A673 (cell line): ENCODE results near the gene LPO. TPM values are rescaled to one million over a fixed set of nuclear protein-coding genes. Genes with fewer than 3 reads are reported as not detected.

Experiments used
- BruUV-seq: library from RNA; stranded (reverse); fragments of 400-500 nt; replicated peaks from 2 replicates; lab custom pipeline; 2021; lab: Mats Ljungman, UMichigan
- CTCF ChIA-PET: fragments of 300-600 bp; sonication (Branson Sonifier 250); formaldehyde crosslinking; loops from one replicate; lab custom pipeline; 2022; ENCODE audit warnings: antibody characterized with exemption; lab: Charles Lee
- POLR2A ChIA-PET: fragments of 300-600 bp; sonication (Branson Sonifier 250); formaldehyde crosslinking; loops from one replicate; lab custom pipeline; 2022; ENCODE audit warnings: antibody characterized with exemption; ENCODE audit not compliant: low non-redundant PET; lab: Charles Lee
- DNase-seq: peaks from one replicate; pipeline ENCODE4 v3.0.0-alpha.2; 2015; ENCODE audit warnings: low spot score
- H3K27ac ChIP-seq: fragments of 200-600 bp; sonication (generic); 2 replicates; pipeline ENCODE4 v1.5.1; 2016; ENCODE audit warnings: mixed run types, low read depth, mild to moderate bottlenecking, mixed read lengths, antibody characterized with exemption, low read length; ENCODE audit not compliant: poor library complexity, severe bottlenecking
- H3K27me3 ChIP-seq: fragments of 200-600 bp; sonication (generic); replicated peaks from 2 replicates; pipeline ENCODE4 v1.6.1; 2017; ENCODE audit warnings: mixed run types, low read depth, mild to moderate bottlenecking, mixed read lengths, antibody characterized with exemption, low read length; ENCODE audit not compliant: insufficient read depth, poor library complexity
- H3K36me3 ChIP-seq: fragments of 200-600 bp; sonication (generic); 2 replicates; pipeline ENCODE4 v1.6.1; 2016; ENCODE audit warnings: mixed run types, mild to moderate bottlenecking, mixed read lengths, antibody characterized with exemption, low read length; ENCODE audit not compliant: insufficient read depth, poor library complexity, severe bottlenecking
- H3K4me1 ChIP-seq: fragments of 200-600 bp; sonication (generic); 2 replicates; pipeline ENCODE4 v1.6.1; 2017; ENCODE audit warnings: mixed run types, mild to moderate bottlenecking, mixed read lengths, antibody characterized with exemption, low read length; ENCODE audit not compliant: insufficient read depth, poor library complexity, severe bottlenecking
- H3K4me3 ChIP-seq: fragments of 200-600 bp; sonication (generic); 2 replicates; pipeline ENCODE4 v1.5.1; 2016; ENCODE audit warnings: low read depth, mixed run types, mild to moderate bottlenecking, mixed read lengths, low read length; ENCODE audit not compliant: poor library complexity, severe bottlenecking
- H3K9me3 ChIP-seq: fragments of 200-600 bp; sonication (generic); 2 replicates; pipeline ENCODE4 v1.6.1; 2016; ENCODE audit warnings: mixed run types, low read depth, mild to moderate bottlenecking, mixed read lengths, antibody characterized with exemption, low read length; ENCODE audit not compliant: poor library complexity, severe bottlenecking
- EZH2 ChIP-seq: fragments of 200-600 bp; sonication (generic); IDR thresholded peaks from 2 replicates; pipeline ENCODE4 v1.6.1; 2017; ENCODE audit warnings: borderline replicate concordance, low read depth, mild to moderate bottlenecking, mixed read lengths, antibody characterized with exemption, low read length; ENCODE audit not compliant: poor library complexity, severe bottlenecking
- intact Hi-C: fragments of 100-400 bp; cut with micrococcal nuclease; formaldehyde crosslinking; loops from one replicate; pipeline ENCODE4 v1.10.0; 2022; ENCODE audit not compliant: unreplicated experiment
- total RNA-seq: library from RNA; stranded (reverse); gene quantifications from 2 replicates; pipeline ENCODE4 v1.2.3, GENCODE V29; 2021
- TF ChIP-seq, protein P1 (sequence below): fragments of 300-800, 200-600 bp; sonication (generic); conservative IDR thresholded peaks from 2 replicates; pipeline ENCODE4 v1.5.1; 2017; ENCODE audit warnings: low read depth, mild to moderate bottlenecking, antibody characterized with exemption, low read length, moderate library complexity, mixed read lengths

The LPO gene
- total RNA-seq, 1 experiment from 2014 or later = 0.34 TPM

DNA sequence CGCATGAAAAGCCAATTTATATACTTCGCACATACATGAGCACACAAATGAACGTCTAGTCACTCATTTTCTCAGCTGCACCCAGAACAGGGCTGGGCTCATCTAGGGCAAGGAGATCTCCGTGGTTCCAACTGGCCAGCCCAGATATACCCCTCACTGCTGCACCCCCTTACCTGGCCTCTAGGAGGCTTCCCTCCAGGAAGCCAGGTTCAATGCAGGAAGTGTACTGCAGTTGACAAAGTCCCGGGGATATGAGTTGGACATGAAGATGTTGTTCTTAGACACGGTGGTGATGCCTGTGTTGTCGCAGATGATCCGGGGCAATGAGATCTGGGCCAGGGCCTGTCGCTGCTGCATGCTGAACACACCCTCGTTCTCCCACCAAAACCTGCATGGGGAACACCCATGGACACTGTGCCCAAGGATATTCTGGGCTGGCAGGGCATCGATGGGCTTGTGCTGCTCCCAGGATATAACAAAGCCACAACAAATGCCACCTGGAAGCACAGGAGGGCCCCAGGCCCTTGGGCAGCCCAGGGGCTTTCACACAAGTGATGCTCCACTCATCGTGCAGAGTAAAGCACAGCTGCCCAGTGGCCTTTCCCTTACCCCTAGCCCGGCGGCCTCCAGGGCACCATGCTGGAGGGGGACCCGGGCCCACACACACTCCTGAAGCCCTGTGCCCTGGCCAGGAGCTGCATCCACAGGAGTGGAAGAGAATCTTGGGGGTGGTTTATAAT is 32.3 kb downstream of the LPO start:
- BruUV-seq = no TSS peak
- DNase-seq = no peak
- CTCF ChIA-PET = no interaction called here

DNA sequence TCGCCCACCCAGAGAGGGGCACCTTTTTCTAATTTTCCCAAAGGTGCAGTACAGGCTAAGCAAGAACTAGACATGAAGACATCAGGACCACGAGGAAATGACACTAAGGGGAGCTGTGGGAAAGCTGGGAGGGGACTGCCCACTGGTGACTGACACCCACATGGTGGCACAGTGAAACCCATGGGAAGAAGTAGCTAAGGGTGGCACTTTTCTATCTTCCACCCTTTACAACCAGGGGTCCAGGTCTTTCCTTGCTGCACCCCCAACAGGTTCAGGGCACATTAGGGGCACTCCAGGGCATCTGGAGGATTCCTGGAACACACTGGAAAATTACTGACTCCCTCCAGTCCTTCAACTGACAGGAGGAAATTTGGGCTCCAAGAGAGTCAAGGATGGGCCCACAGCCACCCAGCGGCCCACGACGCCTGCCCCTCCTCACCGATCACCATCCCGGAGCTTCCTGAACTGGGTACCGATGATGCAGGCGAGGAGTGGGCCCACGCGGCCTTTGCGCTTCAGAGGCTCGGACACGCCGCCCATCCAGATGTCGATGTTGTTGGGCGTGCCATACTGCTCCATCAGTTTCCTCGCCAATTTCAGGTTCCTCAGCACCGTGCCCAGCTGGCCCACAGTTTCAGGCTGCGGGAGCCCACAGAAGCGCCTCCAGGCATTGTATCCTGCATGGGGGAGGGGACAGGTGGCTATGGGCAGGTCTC is 33.0 kb downstream of the LPO start:
- POLR2A ChIA-PET = no interaction called here

More for the DNA sequence above, 32.3 kb downstream of the LPO start:
- Histone ChIP-seq H3K27ac (no peak overlapping the region), H3K4me3 (no peak overlapping the region), H3K36me3 (no peaks in the 10 kb centered on the region), H3K27me3 (no peaks in the 10 kb centered on the region), H3K4me1 (no peaks in the 10 kb centered on the region), H3K9me3 (no peaks in the 10 kb centered on the region)
- TF ChIP-seq EZH2 = no peak
- TF ChIP-seq, protein P1, sequence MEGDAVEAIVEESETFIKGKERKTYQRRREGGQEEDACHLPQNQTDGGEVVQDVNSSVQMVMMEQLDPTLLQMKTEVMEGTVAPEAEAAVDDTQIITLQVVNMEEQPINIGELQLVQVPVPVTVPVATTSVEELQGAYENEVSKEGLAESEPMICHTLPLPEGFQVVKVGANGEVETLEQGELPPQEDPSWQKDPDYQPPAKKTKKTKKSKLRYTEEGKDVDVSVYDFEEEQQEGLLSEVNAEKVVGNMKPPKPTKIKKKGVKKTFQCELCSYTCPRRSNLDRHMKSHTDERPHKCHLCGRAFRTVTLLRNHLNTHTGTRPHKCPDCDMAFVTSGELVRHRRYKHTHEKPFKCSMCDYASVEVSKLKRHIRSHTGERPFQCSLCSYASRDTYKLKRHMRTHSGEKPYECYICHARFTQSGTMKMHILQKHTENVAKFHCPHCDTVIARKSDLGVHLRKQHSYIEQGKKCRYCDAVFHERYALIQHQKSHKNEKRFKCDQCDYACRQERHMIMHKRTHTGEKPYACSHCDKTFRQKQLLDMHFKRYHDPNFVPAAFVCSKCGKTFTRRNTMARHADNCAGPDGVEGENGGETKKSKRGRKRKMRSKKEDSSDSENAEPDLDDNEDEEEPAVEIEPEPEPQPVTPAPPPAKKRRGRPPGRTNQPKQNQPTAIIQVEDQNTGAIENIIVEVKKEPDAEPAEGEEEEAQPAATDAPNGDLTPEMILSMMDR = no peak
- POLR2A ChIA-PET = no interaction called here
- intact Hi-C loops = no loop called here

DNA sequence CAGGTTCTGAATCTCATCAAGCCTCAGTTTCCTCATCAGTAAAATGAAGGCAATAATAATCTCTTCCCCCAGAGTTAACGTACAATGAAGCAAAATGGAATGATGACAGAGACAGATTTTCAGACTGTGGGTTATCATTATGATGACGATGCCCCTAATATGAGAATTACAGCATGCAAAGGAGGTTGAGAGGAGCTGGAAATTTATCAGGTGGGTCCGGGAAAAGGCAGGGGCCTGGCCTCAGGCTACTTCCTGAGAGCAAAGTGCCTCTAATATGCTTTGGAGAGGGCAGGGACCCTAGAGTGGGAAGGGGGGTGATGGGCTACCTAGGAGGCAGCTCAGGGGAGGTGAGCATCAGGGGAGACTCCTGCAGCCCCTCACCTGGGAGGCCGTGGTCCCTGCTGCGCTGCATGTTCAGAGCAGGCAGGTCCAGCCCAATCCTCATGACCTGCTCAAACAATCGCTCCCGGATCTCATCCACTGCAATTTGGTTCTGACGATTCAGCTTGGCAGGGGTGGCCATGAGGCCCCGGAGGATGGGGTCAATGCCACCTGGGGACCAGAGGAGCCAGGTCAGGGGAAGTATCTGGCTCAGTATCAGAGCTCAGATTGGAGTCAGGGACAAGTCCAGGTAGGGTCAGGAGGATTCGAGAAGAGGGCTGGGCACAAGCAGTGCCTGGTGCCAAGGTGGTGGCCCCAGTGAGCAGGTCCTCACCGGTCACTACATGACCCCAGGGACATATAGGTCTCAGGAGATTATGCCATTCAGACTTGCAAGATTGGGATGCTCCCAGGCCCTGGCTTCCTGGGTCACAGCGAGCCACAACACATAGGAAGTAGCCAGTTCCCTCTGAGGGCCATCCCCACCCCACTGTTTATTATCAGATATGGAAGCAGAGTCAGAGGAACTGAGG is 34.2 kb downstream of the LPO start:
- no peak for DNase-seq
- Histone ChIP-seq H3K4me1 (no peaks in the 10 kb centered on the region), H3K9me3 (no peaks in the 10 kb centered on the region), H3K27ac (no peak overlapping the region), H3K36me3 (no peaks in the 10 kb centered on the region), H3K27me3 (no peaks in the 10 kb centered on the region), H3K4me3 (no peak overlapping the region)
- no peak for TF ChIP-seq EZH2
- TF ChIP-seq, protein P1 = no peak
- intact Hi-C loops = no loop called here
- CTCF ChIA-PET = no interaction called here
- POLR2A ChIA-PET = no interaction called here
- no TSS peak for BruUV-seq

More for the DNA sequence above, 33.0 kb downstream of the LPO start:
- Histone ChIP-seq H3K9me3 (no peaks in the 10 kb centered on the region), H3K36me3 (no peaks in the 10 kb centered on the region), H3K4me3 (no peak overlapping the region), H3K27me3 (no peaks in the 10 kb centered on the region), H3K4me1 (no peaks in the 10 kb centered on the region), H3K27ac (no peak overlapping the region)
- BruUV-seq = no TSS peak
- intact Hi-C loops = no loop called here
- TF ChIP-seq, protein P1 = no peak
- no peak for TF ChIP-seq EZH2
- CTCF ChIA-PET = no interaction called here
- DNase-seq = no peak
